SJCRH30 (cell line): ENCODE data around the gene TCF12. TPM values are rescaled to one million over a fixed set of nuclear protein-coding genes. Genes with fewer than 3 reads are reported as not detected.
"Not testable (repeated sequence)": the region's sequence is repeated elsewhere in the genome, so short reads cannot be mapped to it uniquely, and the experiment has no call there.

Experiments used
- DNase-seq, 2 experiments: peaks; one replicate each; pipeline ENCODE4 v3.0.0-alpha.2; 2015 to 2020
- H3K27ac ChIP-seq: fragments of 250-450 bp; sonication (Bioruptor Pico); 2 replicates; pipeline ENCODE4 v1.5.1; 2020; ENCODE audit warnings: mild to moderate bottlenecking, moderate library complexity
- H3K27me3 ChIP-seq: fragments of 250-450 bp; sonication (Bioruptor Pico); 2 replicates; pipeline ENCODE4 v1.5.1; 2020; ENCODE audit warnings: mild to moderate bottlenecking, moderate library complexity
- H3K36me3 ChIP-seq: fragments of 250-450 bp; sonication (Bioruptor Pico); 2 replicates; pipeline ENCODE4 v1.5.1; 2020; ENCODE audit warnings: mild to moderate bottlenecking, moderate library complexity
- H3K4me1 ChIP-seq: fragments of 250-450 bp; sonication (Bioruptor Pico); 2 replicates; pipeline ENCODE4 v1.5.1; 2020; ENCODE audit warnings: mild to moderate bottlenecking, moderate library complexity
- H3K4me3 ChIP-seq: fragments of 250-450 bp; sonication (Bioruptor Pico); 2 replicates; pipeline ENCODE4 v1.5.1; 2020; ENCODE audit warnings: mild to moderate bottlenecking, moderate library complexity
- H3K9me3 ChIP-seq: fragments of 250-450 bp; sonication (Bioruptor Pico); replicated peaks from 2 replicates; pipeline ENCODE4 v1.5.1; 2020; ENCODE audit warnings: mild to moderate bottlenecking, moderate library complexity
- total RNA-seq: library from RNA; depleted of rRNA; stranded (reverse); fragments of >200 nt; shearing (Covaris generic); gene quantifications from 2 replicates; pipeline ENCODE4 v1.2.3, GENCODE V29; 2014

The TCF12 gene
- total RNA-seq, 1 experiment from 2014 or later = 173 TPM

DNA sequence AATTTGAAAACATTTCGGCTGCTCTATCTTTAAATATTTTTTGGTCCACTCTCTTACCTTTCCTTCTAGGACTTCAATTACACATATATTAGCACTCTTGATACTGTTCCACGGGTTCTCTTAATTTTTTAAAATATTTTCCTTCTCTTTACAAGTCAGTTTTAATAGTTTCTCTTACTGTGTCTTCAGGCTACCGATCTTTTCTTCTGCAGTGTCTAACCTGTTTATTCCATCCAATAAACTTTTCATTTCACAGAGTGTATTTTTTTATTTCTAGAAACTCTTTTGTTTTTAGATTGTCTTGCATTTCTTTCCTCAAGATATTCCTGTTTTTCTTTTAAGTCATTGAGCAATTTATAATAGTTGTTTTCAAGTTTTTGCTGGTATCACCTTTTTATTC, 27.7 kb downstream of the TCF12 start:
- DNase-seq = no peak
- 0 out of 2 replicates have a peak, but pooled peaks cover 5% of the 10 kb centered on the region for H3K9me3 ChIP-seq
- no peak overlapping the region for H3K27ac ChIP-seq
- H3K4me3 ChIP-seq = no peak overlapping the region
- H3K4me1 ChIP-seq = 0 out of 2 replicates have a peak, but pooled peaks cover 9% of the 10 kb centered on the region
- peaks cover 14% of the 10 kb centered on the region for H3K36me3 ChIP-seq
- H3K27me3 ChIP-seq = no peaks in the 10 kb centered on the region

DNA sequence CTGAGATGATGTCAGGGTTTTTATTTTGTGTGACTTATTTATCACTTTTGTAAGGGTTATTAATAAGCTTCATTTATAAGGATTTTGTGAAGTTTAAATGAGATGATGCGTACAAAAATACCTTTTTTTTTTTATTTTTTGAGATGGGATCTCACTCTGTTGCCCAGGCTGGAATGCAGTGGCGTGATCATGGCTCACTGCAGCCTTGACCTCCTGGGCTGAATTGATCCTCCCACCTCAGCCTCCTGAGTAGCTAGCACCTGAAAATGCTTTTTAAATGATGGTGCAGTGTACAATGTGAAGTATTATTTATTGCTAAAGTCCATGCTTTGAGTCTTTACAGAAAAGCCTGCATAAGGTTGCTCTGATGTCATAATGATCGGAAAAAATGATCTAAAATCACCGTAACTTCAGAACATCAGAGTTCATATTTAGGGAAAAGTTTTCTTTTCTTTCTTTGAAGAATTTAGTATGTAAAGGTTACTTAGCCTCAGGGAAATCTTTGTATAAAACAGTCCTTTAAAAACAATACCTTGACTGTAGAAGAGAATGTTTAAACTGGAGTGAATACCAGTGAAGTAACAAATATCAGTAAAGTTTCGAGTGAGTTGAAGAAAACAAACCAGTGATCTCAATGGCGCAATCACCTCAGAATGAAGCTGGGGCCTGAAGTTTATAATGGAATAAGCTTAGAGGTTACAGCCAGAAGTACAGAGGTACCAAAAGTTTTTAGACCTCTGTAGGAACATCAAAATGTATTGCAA, 29.7 kb downstream of the TCF12 start:
- peaks cover 7% of the 10 kb centered on the region; the same call in 1 of the 2 replicates for H3K9me3 ChIP-seq
- no peak for DNase-seq
- no peak overlapping the region for H3K27ac ChIP-seq

DNA sequence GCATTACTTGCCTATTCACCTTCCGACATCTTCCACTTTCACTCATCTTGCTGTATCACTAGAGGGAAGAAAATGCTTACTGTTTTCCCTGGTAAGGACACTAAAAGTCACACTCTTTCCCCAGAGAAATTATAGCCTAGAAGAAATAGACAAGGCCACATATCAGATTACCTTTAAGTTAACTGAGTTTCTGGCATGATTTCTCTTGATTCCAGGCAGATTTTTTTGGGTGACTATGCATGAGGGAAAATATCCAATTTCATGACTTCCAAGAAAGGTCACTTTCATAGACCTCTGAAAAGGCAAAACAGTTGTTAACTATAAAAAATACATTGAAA, 30.3 kb downstream of the TCF12 start:
- H3K9me3 ChIP-seq = peaks cover 7% of the 10 kb centered on the region; the same call in 1 of the 2 replicates
- no peak overlapping the region for H3K4me3 ChIP-seq
- DNase-seq = peak in 1 of 2 experiments; percentile 21
- no peak overlapping the region for H3K27ac ChIP-seq
- H3K4me1 ChIP-seq = 0 out of 2 replicates have a peak, but pooled peaks cover 7% of the 10 kb centered on the region
- no peaks in the 10 kb centered on the region for H3K27me3 ChIP-seq
- peaks cover 16% of the 10 kb centered on the region for H3K36me3 ChIP-seq

More for the DNA sequence above, 29.7 kb downstream of the TCF12 start:
- H3K27me3 ChIP-seq = no peaks in the 10 kb centered on the region
- no peak overlapping the region for H3K4me3 ChIP-seq
- 0 out of 2 replicates have a peak, but pooled peaks cover 9% of the 10 kb centered on the region for H3K4me1 ChIP-seq
- H3K36me3 ChIP-seq = peaks cover 16% of the 10 kb centered on the region

DNA sequence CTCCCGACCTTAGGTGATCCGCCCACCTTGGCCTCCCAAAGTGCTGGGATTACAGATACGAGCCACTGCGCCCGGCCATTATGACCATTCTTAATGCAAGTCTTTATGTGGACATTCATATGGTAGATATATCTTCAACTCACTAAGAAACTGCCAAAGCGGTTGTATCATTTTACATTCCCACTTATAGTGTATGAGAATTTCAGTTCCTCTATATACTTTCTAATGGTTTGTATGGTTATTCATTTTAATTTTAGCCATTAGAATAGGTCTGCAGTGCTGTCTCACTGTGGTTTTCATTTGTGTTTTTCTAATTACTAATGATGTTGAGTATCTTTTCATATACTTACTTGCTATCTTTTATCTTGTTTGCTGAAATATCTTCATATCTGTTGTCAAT, 32.5 kb downstream of the TCF12 start:
- Histone ChIP-seq H3K36me3 (peaks cover 9% of the 10 kb centered on the region), H3K27ac (no peak overlapping the region), H3K27me3 (no peaks in the 10 kb centered on the region), H3K9me3 (peaks cover 13% of the 10 kb centered on the region), H3K4me1 (0 out of 2 replicates have a peak, but pooled peaks cover 7% of the 10 kb centered on the region), H3K4me3 (no peak overlapping the region)
- no peak for DNase-seq

DNA sequence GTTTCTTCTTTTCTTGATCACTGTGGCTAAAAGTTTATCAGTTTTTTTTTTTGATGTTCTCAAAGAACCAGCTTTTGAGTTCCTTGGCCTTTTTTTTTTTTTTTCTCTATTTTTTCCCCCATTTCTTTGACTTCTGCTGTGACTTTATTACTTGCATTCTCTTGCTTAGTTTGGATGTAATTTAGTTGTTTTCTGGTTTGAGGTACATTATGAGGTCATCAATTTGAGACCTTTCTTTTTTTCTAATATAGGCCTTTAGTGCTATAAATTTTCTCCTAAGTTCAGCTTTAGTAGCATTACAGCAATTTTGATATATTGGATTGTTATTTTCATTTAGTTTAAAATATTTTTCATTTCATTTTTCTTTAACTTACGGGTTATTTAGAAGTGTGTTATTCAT, 35.3 kb downstream of the TCF12 start:
- H3K27me3 ChIP-seq = no peaks in the 10 kb centered on the region
- DNase-seq = no peak
- H3K9me3 ChIP-seq = peaks cover 18% of the 10 kb centered on the region
- H3K36me3 ChIP-seq = peaks cover 4% of the 10 kb centered on the region; the same call in 1 of the 2 replicates
- no peak overlapping the region for H3K27ac ChIP-seq
- 0 out of 2 replicates have a peak, but pooled peaks cover 5% of the 10 kb centered on the region for H3K4me1 ChIP-seq
- H3K4me3 ChIP-seq = no peak overlapping the region

DNA sequence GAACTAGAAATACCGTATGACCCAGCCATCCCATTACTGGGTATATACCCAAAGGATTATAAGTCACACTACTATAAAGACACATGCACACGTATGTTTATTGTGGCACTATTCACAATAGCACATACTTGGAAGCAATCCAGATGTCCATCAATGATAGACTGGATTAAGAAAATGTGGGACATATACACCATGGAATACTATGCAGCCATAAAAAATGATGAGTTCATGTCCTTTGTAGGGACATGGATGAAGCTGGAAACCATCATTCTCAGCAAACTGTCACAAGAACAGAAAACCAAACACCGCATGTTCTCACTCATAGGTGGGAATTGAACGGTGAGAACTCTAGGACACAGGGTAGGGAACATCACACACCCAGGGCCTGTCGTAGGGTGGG, 36.6 kb downstream of the TCF12 start:
- peaks cover 18% of the 10 kb centered on the region for H3K9me3 ChIP-seq
- H3K27me3 ChIP-seq, H3K4me3 ChIP-seq, DNase-seq, H3K4me1 ChIP-seq, H3K27ac ChIP-seq, H3K36me3 ChIP-seq: not testable (repeated sequence)

DNA sequence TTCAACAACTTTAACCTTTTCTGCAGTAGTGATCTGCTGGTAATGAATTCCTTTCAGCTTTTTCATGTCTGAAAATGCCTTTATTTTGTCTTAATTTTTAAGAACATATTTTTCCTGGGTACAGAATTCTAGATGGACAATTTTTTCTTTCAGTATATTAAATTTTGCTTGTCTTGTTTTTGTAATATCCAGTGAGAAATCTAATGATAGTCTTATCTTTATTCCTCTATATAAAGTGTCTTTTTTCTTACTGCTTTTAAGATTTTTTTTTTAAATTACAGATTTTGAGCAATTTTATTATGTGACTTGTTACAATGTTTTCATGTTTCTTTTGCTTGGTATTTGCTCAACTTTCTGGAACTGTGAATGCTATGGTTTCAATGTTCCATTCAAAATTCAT, 38.1 kb downstream of the TCF12 start:
- H3K36me3 ChIP-seq = no peaks in the 10 kb centered on the region; the same call in 1 of the 2 replicates
- no peak overlapping the region for H3K27ac ChIP-seq
- no peak overlapping the region for H3K4me3 ChIP-seq
- H3K27me3 ChIP-seq = no peaks in the 10 kb centered on the region
- no peak for DNase-seq
- H3K9me3 ChIP-seq = peaks cover 18% of the 10 kb centered on the region
- no peaks in the 10 kb centered on the region for H3K4me1 ChIP-seq

DNA sequence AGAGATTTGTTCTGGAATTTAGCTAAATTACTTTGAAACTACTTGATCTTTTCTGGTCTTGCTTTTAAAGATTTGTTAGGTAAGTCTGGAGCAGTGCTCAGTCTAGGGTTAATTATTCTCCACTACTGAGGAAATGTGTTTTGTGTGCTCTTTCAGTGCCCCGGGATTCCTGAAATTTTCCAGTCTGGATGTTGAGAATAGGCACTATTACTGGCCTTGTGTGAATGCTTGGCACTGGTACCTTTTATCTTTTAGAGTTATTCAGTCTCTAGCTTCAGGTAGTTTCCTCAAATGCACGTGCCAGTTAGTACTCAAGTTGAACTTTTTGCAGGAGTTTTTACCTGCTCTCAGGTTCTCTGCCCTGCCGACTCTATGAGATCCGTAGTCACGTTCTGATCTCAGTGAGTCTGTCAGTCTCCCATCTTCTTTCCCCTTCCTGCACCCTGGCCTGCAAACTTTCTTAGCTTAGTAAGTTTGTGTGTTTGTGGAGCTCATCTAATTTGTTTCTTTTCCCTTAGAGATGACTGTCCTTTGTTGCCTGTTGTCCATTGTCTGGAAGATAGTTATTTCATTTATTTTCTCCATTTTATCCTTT, 39.5 kb downstream of the TCF12 start:
- H3K9me3 ChIP-seq = peaks cover 16% of the 10 kb centered on the region
- no peaks in the 10 kb centered on the region for H3K4me1 ChIP-seq
- no peaks in the 10 kb centered on the region for H3K27me3 ChIP-seq
- H3K4me3 ChIP-seq = no peak overlapping the region
- H3K36me3 ChIP-seq = no peaks in the 10 kb centered on the region; the same call in 1 of the 2 replicates
- no peak for DNase-seq
- H3K27ac ChIP-seq = no peak overlapping the region

DNA sequence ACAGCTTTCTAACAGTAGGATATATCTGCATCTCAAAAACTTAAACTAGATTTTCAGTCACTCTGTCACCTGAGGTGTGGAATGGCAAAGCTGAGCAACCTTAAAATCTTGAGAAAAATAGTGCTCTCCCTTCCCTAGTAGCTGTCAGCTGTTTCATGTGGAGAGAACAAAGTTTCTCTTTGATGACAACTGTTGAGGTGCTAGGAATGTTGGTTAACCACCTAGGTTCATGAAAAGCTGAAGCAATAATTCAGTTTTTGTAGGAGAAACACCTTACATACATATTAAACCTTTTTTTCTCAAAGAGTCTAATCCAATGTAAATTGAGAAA, 40.8 kb downstream of the TCF12 start:
- peak in 1 of 2 experiments; percentile 7 for DNase-seq
- no peak overlapping the region for H3K27ac ChIP-seq
- H3K27me3 ChIP-seq = no peaks in the 10 kb centered on the region

DNA sequence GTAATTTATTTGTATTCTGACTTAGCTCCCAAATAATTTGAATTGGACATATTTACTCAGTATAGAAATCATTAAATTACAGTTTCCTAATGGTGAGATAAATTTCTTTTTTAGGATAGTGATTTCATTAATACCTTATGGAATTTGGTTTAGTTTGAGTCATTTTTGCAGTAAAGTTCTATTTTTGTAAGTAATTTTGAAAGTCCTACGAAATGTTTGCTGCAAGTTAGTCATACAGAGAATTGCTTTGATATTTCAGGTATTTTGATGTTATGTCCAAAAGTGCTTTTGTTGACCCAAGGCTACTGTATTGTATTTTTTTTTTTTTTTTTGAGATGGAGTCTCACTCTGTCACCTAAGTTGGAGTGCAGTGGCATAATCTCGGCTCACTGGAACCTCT, 41.7 kb downstream of the TCF12 start:
- Histone ChIP-seq H3K9me3 (0 out of 2 replicates have a peak, but pooled peaks cover 4% of the 10 kb centered on the region), H3K4me3 (no peak overlapping the region), H3K27me3 (no peaks in the 10 kb centered on the region), H3K36me3 (no peaks in the 10 kb centered on the region), H3K4me1 (peaks cover 3% of the 10 kb centered on the region), H3K27ac (no peak overlapping the region)
- no peak for DNase-seq

More for the DNA sequence above, 40.8 kb downstream of the TCF12 start:
- H3K36me3 ChIP-seq = no peaks in the 10 kb centered on the region
- H3K4me1 ChIP-seq = peaks cover under 1% of the 10 kb centered on the region
- H3K9me3 ChIP-seq = peaks cover 12% of the 10 kb centered on the region; the same call in 1 of the 2 replicates
- H3K4me3 ChIP-seq = no peak overlapping the region

DNA sequence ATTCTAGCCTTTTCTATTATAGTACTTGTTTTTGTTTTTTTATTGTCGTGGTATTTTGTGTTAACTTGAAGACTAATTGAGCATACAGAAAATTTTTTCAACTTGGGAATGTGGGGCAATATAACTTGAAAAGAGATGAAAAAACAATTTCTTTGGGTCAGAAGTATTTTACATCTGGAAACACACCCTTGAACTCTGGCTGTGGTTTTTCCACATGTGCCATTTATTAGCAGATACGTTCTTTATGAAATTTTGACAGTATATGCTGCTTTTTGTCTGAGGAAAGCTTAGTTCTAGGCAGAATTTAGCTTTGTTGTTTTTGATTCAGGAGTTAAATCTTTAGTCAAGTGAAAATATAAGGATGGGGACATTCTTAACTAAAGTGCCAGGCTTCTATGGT, 44.7 kb downstream of the TCF12 start:
- DNase-seq = no peak
- H3K4me3 ChIP-seq = no peak overlapping the region
- no peaks in the 10 kb centered on the region for H3K36me3 ChIP-seq
- H3K27ac ChIP-seq = no peak overlapping the region
- peaks cover 3% of the 10 kb centered on the region for H3K4me1 ChIP-seq
- no peaks in the 10 kb centered on the region for H3K27me3 ChIP-seq
- peaks cover 3% of the 10 kb centered on the region; the same call in 1 of the 2 replicates for H3K9me3 ChIP-seq

DNA sequence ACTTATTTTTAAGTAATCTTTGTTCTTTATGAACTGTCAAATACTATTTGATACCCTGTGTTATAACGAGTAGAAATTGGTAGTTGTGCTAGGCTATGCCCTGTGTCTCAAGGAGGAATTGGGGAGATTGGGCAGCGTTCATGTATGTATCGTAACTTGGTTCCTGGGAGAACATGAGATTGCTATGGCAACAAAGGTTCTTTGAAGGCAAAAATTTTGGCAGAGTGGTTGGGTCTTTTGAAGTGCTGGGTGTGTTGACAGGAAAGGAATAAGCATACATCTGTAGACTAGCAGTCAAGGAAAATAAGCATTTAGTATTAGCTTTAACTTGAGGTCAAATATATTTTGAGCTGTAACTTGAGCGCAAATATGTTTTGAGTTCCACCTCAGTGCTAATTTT, 45.3 kb downstream of the TCF12 start:
- no peak for DNase-seq
- Histone ChIP-seq H3K9me3 (peaks cover 3% of the 10 kb centered on the region; the same call in 1 of the 2 replicates), H3K36me3 (no peaks in the 10 kb centered on the region), H3K4me3 (no peak overlapping the region), H3K27ac (no peak overlapping the region), H3K27me3 (no peaks in the 10 kb centered on the region), H3K4me1 (peaks cover 3% of the 10 kb centered on the region)

DNA sequence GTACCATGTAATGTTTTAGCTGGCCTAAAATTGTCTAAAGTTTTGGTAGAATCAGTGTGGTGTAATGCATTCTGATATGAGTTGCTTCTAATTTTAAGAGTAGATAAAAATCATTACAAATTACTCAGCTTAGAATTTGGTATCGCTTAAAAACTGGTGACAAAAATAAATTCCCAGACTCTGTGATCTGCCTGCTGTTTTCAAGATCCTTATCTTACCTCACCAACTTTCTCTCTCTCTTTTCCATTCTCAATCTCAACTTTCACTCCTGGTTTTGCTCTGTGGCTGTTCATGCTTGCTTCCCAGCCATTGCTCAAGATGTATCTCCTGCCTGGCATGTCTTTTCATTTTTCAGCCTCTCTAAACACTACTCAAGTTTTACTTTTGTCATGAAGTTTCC, 45.7 kb downstream of the TCF12 start:
- DNase-seq = peak in 1 of 2 experiments; percentile 28
- H3K36me3 ChIP-seq = no peaks in the 10 kb centered on the region
- peaks cover 3% of the 10 kb centered on the region; the same call in 1 of the 2 replicates for H3K9me3 ChIP-seq
- H3K4me3 ChIP-seq = no peak overlapping the region
- H3K27ac ChIP-seq = no peak overlapping the region
- no peaks in the 10 kb centered on the region for H3K27me3 ChIP-seq
- H3K4me1 ChIP-seq = peaks cover 3% of the 10 kb centered on the region

DNA sequence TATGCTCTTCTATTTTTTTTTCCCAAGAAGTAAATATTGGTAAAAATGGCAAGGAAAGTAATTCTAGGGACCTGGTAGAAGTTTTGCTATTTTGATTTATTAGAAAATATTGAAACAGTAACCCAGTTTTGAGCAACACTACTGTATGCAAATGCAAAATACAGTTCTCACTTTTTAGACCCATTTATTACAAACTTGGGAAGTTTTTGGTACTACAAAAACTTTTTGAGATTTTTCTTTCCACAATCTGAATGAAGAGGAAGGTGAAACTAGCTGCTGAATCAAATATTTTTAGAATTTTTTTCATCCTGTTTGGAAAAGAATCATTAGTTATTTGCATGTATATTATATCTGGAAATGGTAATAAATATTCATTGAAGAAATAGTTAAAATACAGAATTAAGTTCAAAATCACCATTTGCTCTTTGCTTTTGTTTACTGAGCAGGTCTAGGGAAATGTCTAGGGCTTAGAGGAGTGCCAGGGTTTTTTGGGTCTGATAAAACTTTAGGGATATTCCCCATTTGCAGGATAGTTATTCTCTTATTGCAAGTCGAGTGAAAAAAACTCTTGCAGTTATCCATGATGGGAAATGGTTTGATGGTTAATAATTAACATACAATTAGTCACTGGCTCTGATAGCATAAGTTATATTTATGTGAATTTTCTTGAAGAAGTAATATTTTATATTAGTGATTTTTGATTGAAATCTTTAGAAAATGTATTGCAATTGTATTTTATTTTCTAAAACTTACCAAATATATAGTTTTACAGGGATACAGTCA, 47.0 kb downstream of the TCF12 start:
- Histone ChIP-seq H3K4me1 (peaks cover 3% of the 10 kb centered on the region), H3K9me3 (peaks cover 3% of the 10 kb centered on the region; the same call in 1 of the 2 replicates), H3K27me3 (no peaks in the 10 kb centered on the region), H3K4me3 (no peak overlapping the region), H3K27ac (no peak overlapping the region), H3K36me3 (no peaks in the 10 kb centered on the region)
- no peak for DNase-seq

DNA sequence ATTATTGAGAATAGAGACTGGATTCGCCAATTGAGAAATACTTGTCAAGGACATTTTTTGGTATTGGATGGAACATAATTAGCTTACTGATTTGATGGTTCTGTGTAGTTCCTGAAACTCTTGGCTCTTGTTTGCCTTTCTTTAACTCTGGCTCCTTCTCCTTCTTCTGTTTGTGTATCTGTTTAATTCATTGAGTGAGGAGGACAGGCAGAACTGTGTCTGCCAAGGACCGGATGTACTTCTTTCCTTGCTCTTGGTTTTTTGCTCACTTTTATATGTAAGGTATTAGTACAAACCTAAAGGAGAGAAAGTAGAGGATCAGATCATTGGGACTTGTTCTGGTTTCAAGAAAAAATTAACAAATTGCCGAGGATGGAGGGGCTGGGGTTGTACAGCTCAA, 48.9 kb downstream of the TCF12 start:
- DNase-seq = no peak
- H3K4me1 ChIP-seq = peaks cover 3% of the 10 kb centered on the region
- no peak overlapping the region for H3K27ac ChIP-seq
- H3K9me3 ChIP-seq = peaks cover 3% of the 10 kb centered on the region; the same call in 1 of the 2 replicates
- no peak overlapping the region for H3K4me3 ChIP-seq
- no peaks in the 10 kb centered on the region for H3K27me3 ChIP-seq
- H3K36me3 ChIP-seq = no peaks in the 10 kb centered on the region
